GM23338 (cell line): ENCODE results near the gene KIAA1217. TPM values are rescaled to one million over a fixed set of nuclear protein-coding genes. Genes with fewer than 3 reads are reported as not detected.

Source experiments
- ATAC-seq: fragments of 200-7000 bp; cut with Tn5 transposase; 3 replicates; pipeline ENCODE4 v1.9.1; 2020
- DNase-seq: peaks from one replicate; pipeline ENCODE4 v3.0.0-alpha.2; 2015; ENCODE audit warnings: low spot score
- H2AFZ ChIP-seq: fragments of 200-600 bp; sonication (generic); 2 replicates; pipeline ENCODE4 v1.8.0; 2016; ENCODE audit warnings: antibody characterized with exemption, mild to moderate bottlenecking, moderate library complexity
- H3F3A ChIP-seq: fragments of 200-600 bp; sonication (generic); replicated peaks from 2 replicates; pipeline ENCODE4 v1.8.0; 2017; ENCODE audit warnings: antibody characterized with exemption, mixed run types, low read depth
- H3K27ac ChIP-seq: fragments of 200-600 bp; sonication (generic); 2 replicates; pipeline ENCODE4 v1.6.1; 2016; ENCODE audit warnings: low read depth
- H3K27me3 ChIP-seq: fragments of 200-600 bp; sonication (generic); 2 replicates; pipeline ENCODE4 v1.8.0; 2016; ENCODE audit warnings: mild to moderate bottlenecking, mixed run types, moderate library complexity; ENCODE audit not compliant: insufficient read depth
- H3K36me3 ChIP-seq: fragments of 200-600 bp; sonication (generic); 2 replicates; pipeline ENCODE4 v1.8.0; 2016; ENCODE audit warnings: mild to moderate bottlenecking; ENCODE audit not compliant: insufficient read depth
- H3K4me1 ChIP-seq: fragments of 200-600 bp; sonication (generic); 2 replicates; pipeline ENCODE4 v1.8.0; 2016; ENCODE audit warnings: mild to moderate bottlenecking, moderate library complexity; ENCODE audit not compliant: insufficient read depth
- H3K4me2 ChIP-seq: fragments of 200-600 bp; sonication (generic); 2 replicates; pipeline ENCODE4 v1.7.1; 2017; ENCODE audit warnings: mixed run types
- H3K4me3 ChIP-seq: fragments of 200-600 bp; sonication (generic); 2 replicates; pipeline ENCODE4 v1.6.1; 2016; ENCODE audit warnings: mixed run types
- H3K79me2 ChIP-seq: fragments of 200-600 bp; sonication (generic); replicated peaks from 2 replicates; pipeline ENCODE4 v1.8.0; 2017; ENCODE audit warnings: mild to moderate bottlenecking; ENCODE audit not compliant: insufficient read depth
- H3K9me2 ChIP-seq: fragments of 200-600 bp; sonication (generic); 2 replicates; pipeline ENCODE4 v1.8.0; 2017; ENCODE audit not compliant: insufficient read depth
- H4K20me1 ChIP-seq: fragments of 200-600 bp; sonication (generic); replicated peaks from 2 replicates; pipeline ENCODE4 v1.8.0; 2017; ENCODE audit warnings: mild to moderate bottlenecking; ENCODE audit not compliant: insufficient read depth
- H3K27ac Mint-ChIP-seq: 2 replicates; pipeline ENCODE4 v1.8.0; 2020; ENCODE audit warnings: inconsistent platforms, mild to moderate bottlenecking, moderate library complexity, mixed read lengths
- H3K27me3 Mint-ChIP-seq: 3 replicates; pipeline ENCODE4 v1.8.0; 2022; ENCODE audit warnings: low read depth, mild to moderate bottlenecking, moderate library complexity, mixed read lengths, inconsistent platforms; ENCODE audit not compliant: insufficient read depth, poor library complexity
- H3K36me3 Mint-ChIP-seq: 3 replicates; pipeline ENCODE4 v1.8.0; 2021; ENCODE audit warnings: low read depth, mild to moderate bottlenecking, inconsistent platforms, moderate library complexity, mixed read lengths
- H3K4me1 Mint-ChIP-seq: 3 replicates; pipeline ENCODE4 v1.8.0; 2020; ENCODE audit warnings: mild to moderate bottlenecking, inconsistent platforms, mixed read lengths
- H3K4me3 Mint-ChIP-seq: 3 replicates; pipeline ENCODE4 v1.8.0; 2021; ENCODE audit warnings: moderate library complexity, mild to moderate bottlenecking, inconsistent platforms, mixed read lengths
- H3K9me3 Mint-ChIP-seq: 3 replicates; pipeline ENCODE4 v1.8.0; 2020; ENCODE audit warnings: moderate library complexity, mild to moderate bottlenecking, inconsistent platforms, mixed read lengths
- ETS1 ChIP-seq: IDR thresholded peaks from 2 replicates; pipeline ENCODE4 v1.6.1; 2016; ENCODE audit warnings: antibody characterized with exemption
- JUNB ChIP-seq: IDR thresholded peaks from one replicate; pipeline ENCODE4 v1.6.1; 2016; ENCODE audit warnings: antibody characterized with exemption; ENCODE audit not compliant: unreplicated experiment
- POLR2AphosphoS5 ChIP-seq: IDR thresholded peaks from 2 replicates; pipeline ENCODE4 v1.6.1; 2016; ENCODE audit warnings: antibody characterized with exemption, low read depth
- REST ChIP-seq: IDR thresholded peaks from one replicate; pipeline ENCODE4 v1.6.1; 2018; ENCODE audit warnings: antibody characterized with exemption; ENCODE audit not compliant: unreplicated experiment
- polyA plus RNA-seq: library from polyadenylated mRNA; unstranded; fragments of >200 nt; fragmentation: Nextera tagmentation; extraction: Ambion mirVana; gene quantifications from 2 replicates; pipeline ENCODE4 v1.2.1, GENCODE V29; 2016
- total RNA-seq: library from RNA; depleted of rRNA; stranded (reverse); fragments of >200 nt; shearing (Covaris generic); gene quantifications from 2 replicates; pipeline ENCODE4 v1.2.3, GENCODE V29; 2014

KIAA1217 gene
- total and polyA plus RNA-seq, 2 experiments from 2014 or later = 6.4 to 9.1 TPM

- Mint-ChIP-seq H3K4me1 (peaks cover 15% of the 10 kb centered on the region), H3K27ac (no peak overlapping the region; the same call in 1 of the 2 replicates), H3K27me3 (no peaks in the 10 kb centered on the region), H3K36me3 (no peaks in the 10 kb centered on the region), H3K9me3 (no peaks in the 10 kb centered on the region), H3K4me3 (no peak overlapping the region)
- H3K4me2 ChIP-seq = no peak overlapping the region
- H3K4me1 ChIP-seq = peaks cover 5% of the 10 kb centered on the region; the same call in 1 of the 2 replicates
- no peak for TF ChIP-seq ETS1
- no peaks in the 10 kb centered on the region for H3K79me2 ChIP-seq
- H4K20me1 ChIP-seq = no peaks in the 10 kb centered on the region; the same call in 1 of the 2 replicates
- H3K36me3 ChIP-seq = no peaks in the 10 kb centered on the region
- H3F3A ChIP-seq = no peaks in the 10 kb centered on the region
- no peak overlapping the region for H3K27ac ChIP-seq
- DNase-seq = no peak
- no peak for ATAC-seq
- H3K9me2 ChIP-seq = no peaks in the 10 kb centered on the region
- H2AFZ ChIP-seq = no peak overlapping the region
- H3K27me3 ChIP-seq = no peaks in the 10 kb centered on the region
- H3K4me3 ChIP-seq = no peak overlapping the region
Measured at GRCh38 chr10:24465124-24465874, 256.4 kb downstream of the KIAA1217 start.

- Mint-ChIP-seq H3K4me3 (no peak overlapping the region), H3K27ac (peak overlapping the region; percentile 36; the same call in 1 of the 2 replicates)
Measured at GRCh38 chr10:24465891-24466818, 257.2 kb downstream of the KIAA1217 start.

More at GRCh38 chr10:24465891-24466818, 257.2 kb downstream of the KIAA1217 start:
- no peaks in the 10 kb centered on the region for H3K9me3 Mint-ChIP-seq
- no peaks in the 10 kb centered on the region for H3K79me2 ChIP-seq
- H3K27ac ChIP-seq = no peak overlapping the region
- H3K27me3 Mint-ChIP-seq = no peaks in the 10 kb centered on the region
- peaks cover 5% of the 10 kb centered on the region; the same call in 1 of the 2 replicates for H3K4me1 ChIP-seq
- peaks cover 13% of the 10 kb centered on the region for H3K4me1 Mint-ChIP-seq
- no peaks in the 10 kb centered on the region; the same call in 1 of the 2 replicates for H4K20me1 ChIP-seq
- DNase-seq = no peak
- H3K4me3 ChIP-seq = no peak overlapping the region
- no peak overlapping the region for H2AFZ ChIP-seq
- H3K9me2 ChIP-seq = no peaks in the 10 kb centered on the region
- H3K36me3 Mint-ChIP-seq = no peaks in the 10 kb centered on the region
- H3K4me2 ChIP-seq = no peak overlapping the region
- H3K27me3 ChIP-seq = no peaks in the 10 kb centered on the region
- no peaks in the 10 kb centered on the region for H3F3A ChIP-seq
- TF ChIP-seq JUNB (no peak), POLR2AphosphoS5 (no peak), REST (no peak)
- ATAC-seq = no peak
- no peaks in the 10 kb centered on the region for H3K36me3 ChIP-seq
